Erythroblast (primary cell): ENCODE data around the gene TRAF1.

Experiments
- GATA1 ChIP-seq: IDR thresholded peaks from 2 replicates; pipeline ENCODE4 v1.6.1; 2011; ENCODE audit warnings: low read depth, mild to moderate bottlenecking, control low read depth, low read length, moderate library complexity
- POLR2A ChIP-seq: IDR thresholded peaks from 2 replicates; pipeline ENCODE4 v1.6.1; 2011; ENCODE audit warnings: mild to moderate bottlenecking, low read length

DNA sequence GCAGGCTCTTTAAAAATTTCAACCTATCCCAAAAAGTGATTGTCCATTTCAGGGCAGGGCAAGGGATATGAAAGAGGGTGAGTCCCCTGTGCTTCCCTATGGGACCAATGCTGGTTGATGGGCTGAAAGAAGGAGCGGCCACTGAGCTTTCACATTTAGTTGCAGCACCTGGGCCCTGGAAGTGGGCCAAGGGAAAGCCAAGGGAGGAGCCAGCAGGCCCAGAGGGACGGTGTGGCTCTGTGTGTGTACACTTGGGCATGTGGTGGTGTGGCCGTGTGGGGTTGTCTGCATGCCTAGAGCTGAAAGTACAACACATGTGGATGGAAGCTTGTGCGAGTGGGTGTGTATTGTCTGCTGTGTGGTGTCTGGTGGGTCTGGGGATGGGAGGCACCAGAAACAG lies 69.9 kb downstream of the TRAF1 start:
- no peak for TF ChIP-seq POLR2A
- TF ChIP-seq GATA1 = no peak
